H1 (cell line): Measurements from ENCODE around the gene SERPINA6. TPM values are rescaled to one million over a fixed set of nuclear protein-coding genes. Genes with fewer than 3 reads are reported as not detected.

ENCODE experiments used
- CTCF ChIA-PET: fragments of 300-600 bp; sonication (Branson Sonifier 250); formaldehyde crosslinking; loops from one replicate; lab custom pipeline; 2021; ENCODE audit not compliant: partially characterized antibody; lab: Charles Lee
- POLR2A ChIA-PET: fragments of 300-600 bp; sonication (Branson Sonifier 250); formaldehyde crosslinking; loops from one replicate; lab custom pipeline; 2021; ENCODE audit warnings: inconsistent platforms; ENCODE audit not compliant: partially characterized antibody; lab: Charles Lee
- DNase-seq, 2 experiments: peaks; one replicate each; pipeline versions ENCODE4 v3.0.0 to v3.0.0-alpha.2; 2010 to 2022; ENCODE audit warnings: low spot score in 2 of 2, low read depth in 1 of 2, mixed read lengths in 1 of 2
- FAIRE-seq: peaks from 2 replicates; lab custom pipeline; 2011; peaks lifted over from hg19 to GRCh38; lab: Jason Lieb, UNC
- H2AFZ ChIP-seq: 2 replicates; pipeline ENCODE4 v1.8.1; 2012; ENCODE audit warnings: low read length, inconsistent platforms
- H2AK5ac ChIP-seq: 2 replicates; pipeline ENCODE4 v1.6.1; 2013; ENCODE audit warnings: low read depth, low read length
- H2BK120ac ChIP-seq: replicated peaks from 2 replicates; pipeline ENCODE3; 2013; ENCODE audit warnings: low read depth, low read length, inconsistent platforms
- H2BK12ac ChIP-seq: 2 replicates; pipeline ENCODE4 v1.6.1; 2013; ENCODE audit warnings: low read depth, low read length
- H2BK15ac ChIP-seq: 2 replicates; pipeline ENCODE4 v1.6.1; 2013; ENCODE audit warnings: low read length
- H2BK20ac ChIP-seq: 2 replicates; pipeline ENCODE4 v1.6.1; 2013; ENCODE audit warnings: low read length
- H2BK5ac ChIP-seq: 2 replicates; pipeline ENCODE4 v1.6.1; 2013; ENCODE audit warnings: low read depth, low read length
- H3K14ac ChIP-seq: 2 replicates; pipeline ENCODE4 v1.6.1; 2013; ENCODE audit warnings: inconsistent platforms; ENCODE audit not compliant: insufficient read length
- H3K18ac ChIP-seq: 2 replicates; pipeline ENCODE4 v1.6.1; 2013; ENCODE audit warnings: low read length; ENCODE audit errors: extremely low read depth
- H3K23ac ChIP-seq: 2 replicates; pipeline ENCODE4 v1.6.1; 2013; ENCODE audit warnings: inconsistent platforms; ENCODE audit not compliant: insufficient read length
- H3K23me2 ChIP-seq: 2 replicates; pipeline ENCODE4 v1.6.1; 2013; ENCODE audit warnings: low read depth, low read length
- H3K27ac ChIP-seq: 2 replicates; pipeline ENCODE4 v1.6.1; 2011; ENCODE audit warnings: low read depth, low read length, inconsistent platforms
- H3K27me3 ChIP-seq, 4 experiments: replicated peaks in 1 of 4; 1 replicate in 1 of 4; 2 replicates in 3 of 4; pipeline versions ENCODE4 v1.6.1 to v1.8.1; 2011 to 2013; ENCODE audit warnings: low read length in 3 of 4, mild to moderate bottlenecking in 3 of 4, inconsistent platforms in 2 of 4, mixed read lengths in 2 of 4, moderate library complexity in 1 of 4; ENCODE audit not compliant: control insufficient read depth in 3 of 4, insufficient read depth in 3 of 4; ENCODE audit errors: extremely low read depth in 1 of 4
- H3K36me3 ChIP-seq, 4 experiments: 2 replicates each; pipeline versions ENCODE4 v1.6.1 to v1.8.1; 2011 to 2013; ENCODE audit warnings: mild to moderate bottlenecking in 4 of 4, low read length in 3 of 4, moderate library complexity in 2 of 4, control low read depth in 1 of 4, inconsistent platforms in 1 of 4; ENCODE audit not compliant: insufficient read depth in 4 of 4, control insufficient read depth in 2 of 4
- H3K4ac ChIP-seq: replicated peaks from 2 replicates; pipeline ENCODE3; 2013; ENCODE audit warnings: low read length, low read depth, mixed read lengths, inconsistent platforms; ENCODE audit not compliant: insufficient read length
- H3K4me1 ChIP-seq, 4 experiments: replicated peaks in 1 of 4; 1 replicate in 1 of 4; 2 replicates in 3 of 4; pipeline versions ENCODE4 v1.6.1 to v1.8.1; 2011 to 2013; ENCODE audit warnings: low read length in 3 of 4, inconsistent platforms in 2 of 4, mixed read lengths in 1 of 4; ENCODE audit not compliant: insufficient read depth in 4 of 4, control insufficient read depth in 3 of 4
- H3K4me2 ChIP-seq, 2 experiments: 2 replicates each; pipeline versions ENCODE4 v1.6.1 to v1.8.1; 2011 to 2013; ENCODE audit warnings: low read depth in 2 of 2, low read length in 2 of 2, control low read depth in 1 of 2, inconsistent platforms in 1 of 2, mild to moderate bottlenecking in 1 of 2; ENCODE audit not compliant: insufficient read depth in 1 of 2
- H3K4me3 ChIP-seq, 4 experiments: fragments of 200-600, 300-600 bp in 1 of 4; sonication (generic), shearing (Covaris generic), sonication (Bioruptor Twin) in 1 of 4; 2 replicates each; pipeline versions ENCODE4 v1.5.1 to v1.8.1; 2011 to 2016; ENCODE audit warnings: low read length in 4 of 4, low read depth in 3 of 4, control low read depth in 2 of 4, inconsistent platforms in 2 of 4, mild to moderate bottlenecking in 2 of 4, mixed read lengths in 1 of 4, moderate library complexity in 1 of 4; ENCODE audit not compliant: insufficient read depth in 2 of 4; ENCODE audit errors: extremely low read depth in 1 of 4
- H3K56ac ChIP-seq: replicated peaks from 2 replicates; pipeline ENCODE3; 2013; ENCODE audit warnings: low read depth, mild to moderate bottlenecking, mixed read lengths, low read length, inconsistent platforms; ENCODE audit not compliant: insufficient read length
- H3K79me1 ChIP-seq: 2 replicates; pipeline ENCODE4 v1.6.1; 2013; ENCODE audit warnings: low read depth, low read length, control low read depth
- H3K79me2 ChIP-seq, 2 experiments: 2 replicates each; pipeline versions ENCODE4 v1.6.1 to v1.8.1; 2012 to 2013; ENCODE audit warnings: low read length in 2 of 2, mild to moderate bottlenecking in 2 of 2, inconsistent platforms in 1 of 2; ENCODE audit not compliant: insufficient read depth in 2 of 2, control insufficient read depth in 1 of 2
- H3K9ac ChIP-seq, 4 experiments: replicated peaks in 1 of 4; 1 replicate in 1 of 4; 2 replicates in 3 of 4; pipeline versions ENCODE4 v1.6.1 to v1.8.1; 2011 to 2013; ENCODE audit warnings: low read depth in 3 of 4, low read length in 3 of 4, control low read depth in 2 of 4, mild to moderate bottlenecking in 2 of 4, moderate library complexity in 2 of 4, inconsistent platforms in 1 of 4; ENCODE audit errors: extremely low read depth in 1 of 4
- H3K9me3 ChIP-seq, 2 experiments: 2 replicates each; pipeline versions ENCODE4 v1.6.1 to v1.8.1; 2012 to 2013; ENCODE audit warnings: mild to moderate bottlenecking in 2 of 2, moderate library complexity in 2 of 2, control low read depth in 1 of 2, inconsistent platforms in 1 of 2, low read depth in 1 of 2, low read length in 1 of 2, mixed read lengths in 1 of 2; ENCODE audit not compliant: insufficient read depth in 2 of 2
- H4K20me1 ChIP-seq, 2 experiments: replicated peaks in 1 of 2; 2 replicates each; pipeline versions ENCODE3 to v1.8.1; 2011 to 2013; ENCODE audit warnings: inconsistent platforms in 2 of 2, low read length in 2 of 2, mild to moderate bottlenecking in 1 of 2; ENCODE audit not compliant: insufficient read depth in 2 of 2, control insufficient read depth in 1 of 2
- H4K5ac ChIP-seq: 2 replicates; pipeline ENCODE4 v1.6.1; 2013; ENCODE audit warnings: low read length, low read depth, mixed read lengths, inconsistent platforms; ENCODE audit not compliant: insufficient read length
- H4K8ac ChIP-seq: 2 replicates; pipeline ENCODE4 v1.8.0; 2013; ENCODE audit warnings: mild to moderate bottlenecking, moderate library complexity, low read length, inconsistent platforms; ENCODE audit not compliant: insufficient read depth; ENCODE audit errors: extremely low read depth
- H4K91ac ChIP-seq: replicated peaks from 2 replicates; pipeline ENCODE3; 2013; ENCODE audit warnings: low read length, mixed read lengths, inconsistent platforms; ENCODE audit not compliant: insufficient read length
- BCL11A ChIP-seq, 2 experiments: IDR thresholded peaks; one replicate each; pipeline ENCODE4 v1.6.1; 2011; ENCODE audit warnings: low read depth in 2 of 2, low read length in 2 of 2, mild to moderate bottlenecking in 2 of 2
- EZH2 ChIP-seq: fragments of 200-600 bp; sonication (generic); IDR thresholded peaks from 2 replicates; pipeline ENCODE4 v1.7.1; 2012; ENCODE audit warnings: low read depth, mild to moderate bottlenecking, moderate library complexity, low read length, inconsistent platforms; ENCODE audit not compliant: severe bottlenecking
- JUN ChIP-seq: IDR thresholded peaks from 2 replicates; pipeline ENCODE4 v1.6.1; 2011; ENCODE audit warnings: low read depth, mild to moderate bottlenecking, improper control_type of control experiment, low read length
- KDM1A ChIP-seq: fragments of 200-600, 300-600 bp; sonication (generic); IDR thresholded peaks from 2 replicates; pipeline ENCODE4 v1.7.1; 2016; ENCODE audit warnings: mild to moderate bottlenecking, low read length, borderline replicate concordance
- YY1 ChIP-seq: IDR thresholded peaks from 2 replicates; pipeline ENCODE4 v1.6.1; 2011; ENCODE audit warnings: low read depth, mild to moderate bottlenecking, low read length
- WGBS, 2 experiments: shearing (Covaris generic) in 1 of 2; methylation state at CpG; one replicate each; pipeline versions ENCODE4 v1.1.6 to v1.1.7; 2013 to 2015; ENCODE audit warnings: low lambda C conversion rate in 2 of 2, mixed read lengths in 2 of 2, inconsistent platforms in 1 of 2, low coverage in 1 of 2, missing lambda C conversion rate in 1 of 2; ENCODE audit not compliant: insufficient replicate concordance in 2 of 2, insufficient coverage in 1 of 2, insufficient read length in 1 of 2; ENCODE audit errors: extremely low coverage in 1 of 2, missing lambda C conversion rate in 1 of 2; 5-methylcytosine and 5-hydroxymethylcytosine counted together
- polyA plus RNA-seq, 7 experiments: library from polyadenylated mRNA; depleted of rRNA in 3 of 7; stranded (reverse) in 5 of 7; unstranded in 2 of 7; fragments of >200 nt in 5 of 7; fragments of 200-250 nt in 2 of 7; gene quantifications; 1 replicate in 5 of 7; 2 replicates in 1 of 7; 4 replicates in 1 of 7; pipeline versions ENCODE4 v1.2.1 to v1.2.3, GENCODE V29; 2011 to 2013; ENCODE audit warnings: missing spikeins in 2 of 7, mixed read lengths in 2 of 7
- total RNA-seq: library from RNA; stranded (reverse); fragmentation: NEBNext Ultra II Directional; extraction: Animal tissue kit (Norgen Biotek cat#: 25700); gene quantifications from 2 replicates; pipeline ENCODE4 v1.2.1, GENCODE V29; 2021

SERPINA6 gene
- total and polyA plus RNA-seq, 2 of the 8 experiments (the other 6 are each of a cell fraction or from before 2014, with no cell fraction given): not detected

GRCh38 chr14:94310248-94310647 lies 12.9 kb downstream of the SERPINA6 start:
- no peak overlapping the region for H4K8ac ChIP-seq
- H3K4me2 ChIP-seq: no peak overlapping the region
- no peak overlapping the region for H4K5ac ChIP-seq
- no peaks in the 10 kb centered on the region for H3K36me3 ChIP-seq
- POLR2A ChIA-PET: no interaction called here
- no peaks in the 10 kb centered on the region for H3K79me2 ChIP-seq
- H3K27me3 ChIP-seq: no peaks in the 10 kb centered on the region
- WGBS, 2 experiments: 88% methylated on average over 3 of the region's 3 CpGs; no CpG with 5 or more reads in 1 of the 2 experiments
- no peak overlapping the region for H2AFZ ChIP-seq
- H3K4me1 ChIP-seq: no peaks in the 10 kb centered on the region
- H4K91ac ChIP-seq: no peak overlapping the region
- no peak overlapping the region for H2BK20ac ChIP-seq
- no peak overlapping the region for H3K4ac ChIP-seq
- H4K20me1 ChIP-seq: no peaks in the 10 kb centered on the region
- no peak overlapping the region for H3K27ac ChIP-seq
- TF ChIP-seq JUN (no peak), BCL11A (IDR thresholded peaks at IDR 0.05; ENCODE audit: low read depth in 2 of 2, low read length in 2 of 2) (no peak), EZH2 (no peak), KDM1A (no peak), YY1 (no peak)
- TF ChIP-seq, all 59 proteins: peak for 0
- peaks cover 9 to 10% of the 10 kb centered on the region in 2 experiments; a peak in 3 of 4 replicates for H3K9me3 ChIP-seq
- no peak overlapping the region for H2AK5ac ChIP-seq
- no peak overlapping the region for H2BK12ac ChIP-seq
- no peak overlapping the region for H2BK15ac ChIP-seq
- no peak overlapping the region for H3K14ac ChIP-seq
- no peak overlapping the region for H3K23ac ChIP-seq
- FAIRE-seq (no peak), DNase-seq (no peak)
- H3K4me3 ChIP-seq: no peak overlapping the region
- H2BK5ac ChIP-seq: no peak overlapping the region
- H3K56ac ChIP-seq: no peak overlapping the region
- no peaks in the 10 kb centered on the region for H3K79me1 ChIP-seq
- H3K9ac ChIP-seq: no peak overlapping the region
- CTCF ChIA-PET: interaction anchor here (1.0 to 3.4 kb wide), 5 partner anchors 12 to 239 kb away, joined by 3 to 22 read pairs (median 3); no protein-coding TSS in a partner anchor
- no peak overlapping the region for H2BK120ac ChIP-seq
- no peaks in the 10 kb centered on the region for H3K23me2 ChIP-seq
- no peak overlapping the region for H3K18ac ChIP-seq
